GM19372 (cell line): Measurements from ENCODE around the gene MBP.
"Not testable (repeated sequence)": the region's sequence is repeated elsewhere in the genome, so short reads cannot be mapped to it uniquely, and the experiment has no call there.

Experiments
- ATAC-seq: cut with Tn5 transposase; IDR thresholded peaks from one replicate; pipeline ENCODE4 v1.9.1; 2021; ENCODE audit warnings: mild to moderate bottlenecking, low read depth, moderate library complexity; ENCODE audit not compliant: unreplicated experiment

MBP gene

DNA sequence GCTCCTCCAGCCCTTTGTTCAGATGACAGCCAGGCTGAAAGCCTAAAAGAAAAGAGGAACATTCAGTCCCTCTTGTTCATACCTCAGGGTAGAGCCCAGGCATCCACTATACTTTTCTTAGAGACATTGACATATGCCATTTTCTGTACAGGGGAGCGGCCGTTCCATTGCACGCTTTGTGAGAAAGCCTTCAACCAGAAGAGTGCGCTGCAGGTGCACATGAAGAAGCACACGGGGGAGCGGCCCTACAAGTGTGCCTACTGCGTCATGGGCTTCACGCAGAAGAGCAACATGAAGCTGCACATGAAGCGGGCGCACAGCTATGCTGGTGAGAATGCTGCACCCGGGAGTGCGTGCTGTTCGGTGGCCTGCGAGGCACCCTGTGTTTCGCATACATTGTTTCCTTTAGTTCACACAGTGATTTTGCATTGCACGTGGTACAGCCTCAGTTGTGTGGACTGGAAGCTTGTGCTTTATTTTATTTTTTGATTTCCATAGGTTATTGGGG, 172.0 kb downstream of the MBP start:
- ATAC-seq, result no peak

DNA sequence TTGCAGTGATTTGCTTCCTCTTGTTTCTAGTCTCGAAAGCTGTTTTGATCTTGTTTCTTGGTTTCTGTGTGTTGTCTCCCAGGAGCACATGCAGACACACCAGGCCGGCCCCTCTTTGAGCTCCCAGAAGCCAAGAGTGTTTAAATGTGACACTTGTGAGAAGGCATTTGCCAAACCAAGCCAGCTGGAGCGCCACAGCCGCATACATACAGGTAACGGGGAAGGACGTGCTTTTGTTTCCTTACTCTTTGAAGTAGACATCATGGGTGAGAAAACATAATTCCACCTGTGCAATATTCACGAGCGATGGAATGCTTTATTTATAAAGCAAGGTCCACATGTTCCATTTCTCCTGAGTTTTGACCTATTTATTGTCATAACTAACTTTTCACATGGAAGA, 173.0 kb downstream of the MBP start:
- ATAC-seq, result no peak

DNA sequence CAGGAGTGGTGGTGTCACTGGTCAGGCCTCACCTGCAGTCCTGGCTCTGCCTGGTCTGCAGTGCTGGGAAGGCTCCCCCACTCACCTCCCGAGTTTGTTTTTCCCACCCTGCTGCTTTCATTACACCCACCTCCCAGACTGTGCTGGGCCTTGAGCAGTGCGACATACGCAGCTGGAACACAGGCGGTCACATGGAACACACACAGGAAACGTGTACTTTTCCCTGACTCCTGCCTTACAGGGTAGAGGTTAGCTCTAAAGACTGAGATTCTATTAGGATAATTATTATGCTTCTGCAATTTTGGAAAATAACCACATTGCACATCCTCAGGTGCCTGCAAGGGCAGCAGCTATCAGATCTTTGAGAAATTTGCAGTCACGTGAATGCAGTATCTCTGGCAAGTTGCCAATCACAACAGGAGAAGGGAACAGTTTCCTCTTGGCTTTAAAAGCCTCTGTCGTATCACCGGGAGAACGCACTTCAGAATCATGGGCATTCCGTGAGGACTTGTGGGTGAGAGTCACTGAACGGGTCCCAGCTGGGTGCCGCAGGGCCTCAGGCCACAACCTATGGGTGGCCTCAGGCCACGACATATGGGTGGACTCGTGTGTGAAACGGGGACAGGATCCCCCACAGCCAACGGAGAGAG, 173.8 kb downstream of the MBP start:
- no peak for ATAC-seq

DNA sequence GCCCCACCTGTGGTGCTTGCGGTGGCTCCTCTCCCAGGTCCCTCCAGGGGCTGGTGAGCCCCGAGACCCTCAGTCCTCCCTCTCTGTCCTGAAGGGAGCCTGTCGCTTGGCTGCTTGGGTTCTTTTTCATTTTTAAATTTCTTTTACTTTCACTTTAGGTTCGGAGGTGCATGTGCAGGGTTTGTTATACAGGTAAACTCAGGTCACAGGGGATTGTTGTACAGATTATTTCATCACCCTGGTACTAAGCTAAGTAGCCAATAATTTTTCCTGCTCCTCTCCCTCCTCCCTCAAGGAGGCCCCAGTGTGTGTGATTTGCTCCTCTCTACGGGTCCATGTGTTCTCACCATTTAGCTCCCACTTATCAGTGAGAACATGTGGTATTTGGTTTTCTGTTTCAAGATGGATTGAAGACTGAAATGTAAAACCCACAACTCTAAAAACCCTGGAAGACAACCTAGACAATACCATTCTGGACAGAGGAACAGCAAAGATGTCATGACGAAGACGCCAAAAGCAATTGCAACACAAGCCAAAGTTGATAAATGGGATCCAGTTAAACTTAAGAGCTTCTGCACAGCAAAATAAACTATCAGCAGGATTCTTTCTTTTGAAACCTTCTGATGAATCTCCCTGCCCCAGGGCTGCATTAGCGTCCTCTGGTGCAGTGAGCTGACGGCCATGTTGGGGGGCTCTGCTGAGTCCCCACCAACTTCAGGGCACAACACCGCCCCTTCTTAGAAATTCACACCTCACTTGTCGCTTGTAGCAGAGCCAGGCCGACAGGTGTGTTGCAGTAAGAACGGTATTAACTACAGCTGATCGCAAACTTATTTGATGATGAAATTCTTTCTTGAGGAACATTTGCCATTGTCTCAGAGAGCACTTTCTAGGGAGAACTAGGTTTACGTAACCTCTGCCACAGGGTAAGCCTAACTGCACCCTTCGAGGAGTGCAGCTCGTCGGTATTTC, 174.9 kb downstream of the MBP start:
- no peak for ATAC-seq

DNA sequence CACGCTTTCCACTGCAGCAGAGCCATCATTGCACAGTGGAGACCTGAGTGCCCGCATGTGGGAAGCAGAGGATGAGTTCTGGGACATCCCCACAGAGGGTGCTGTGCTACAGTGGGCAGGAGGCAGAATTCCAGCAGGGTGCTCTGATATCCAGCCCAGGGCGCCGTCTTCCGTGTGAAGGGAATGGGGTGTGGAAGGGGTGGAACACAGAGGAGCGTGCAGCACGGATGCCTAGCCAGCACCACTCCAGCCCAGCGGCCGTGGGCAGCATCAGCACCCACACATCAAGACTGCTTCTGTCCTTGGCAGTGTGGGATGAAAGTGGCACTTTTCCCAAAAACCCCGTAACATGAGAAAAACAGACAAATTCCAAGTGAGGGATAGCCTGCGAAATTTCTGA, 175.9 kb downstream of the MBP start:
- ATAC-seq, result no peak

DNA sequence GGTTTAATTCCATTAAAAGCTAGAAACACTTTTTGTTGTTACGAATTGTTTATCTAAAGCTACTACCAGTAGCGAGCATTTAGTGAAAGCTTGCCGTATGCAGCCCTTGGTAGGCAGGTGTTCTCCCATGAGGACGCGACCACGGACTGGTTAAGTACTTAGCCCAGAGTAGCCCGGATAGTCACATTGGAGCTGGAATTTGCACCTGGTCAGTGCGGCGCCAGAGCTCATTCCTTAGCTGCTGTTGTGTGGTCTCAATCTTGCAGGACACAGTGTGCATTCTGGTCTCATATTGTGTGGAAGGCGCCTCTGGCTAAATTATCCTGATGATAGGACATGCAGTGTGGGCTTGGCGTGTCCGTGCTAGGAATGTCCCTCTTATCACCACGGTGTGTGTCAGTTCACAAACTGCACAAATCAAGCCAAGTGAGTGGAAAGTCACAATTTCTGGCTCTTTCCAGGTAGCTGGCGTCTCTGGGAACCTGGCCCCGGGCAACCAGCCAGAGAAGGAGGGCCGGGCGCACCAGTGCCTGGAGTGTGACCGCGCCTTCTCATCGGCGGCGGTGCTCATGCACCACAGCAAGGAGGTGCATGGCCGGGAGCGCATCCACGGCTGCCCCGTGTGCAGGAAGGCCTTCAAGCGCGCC, 176.9 kb downstream of the MBP start:
- ATAC-seq, result no peak

DNA sequence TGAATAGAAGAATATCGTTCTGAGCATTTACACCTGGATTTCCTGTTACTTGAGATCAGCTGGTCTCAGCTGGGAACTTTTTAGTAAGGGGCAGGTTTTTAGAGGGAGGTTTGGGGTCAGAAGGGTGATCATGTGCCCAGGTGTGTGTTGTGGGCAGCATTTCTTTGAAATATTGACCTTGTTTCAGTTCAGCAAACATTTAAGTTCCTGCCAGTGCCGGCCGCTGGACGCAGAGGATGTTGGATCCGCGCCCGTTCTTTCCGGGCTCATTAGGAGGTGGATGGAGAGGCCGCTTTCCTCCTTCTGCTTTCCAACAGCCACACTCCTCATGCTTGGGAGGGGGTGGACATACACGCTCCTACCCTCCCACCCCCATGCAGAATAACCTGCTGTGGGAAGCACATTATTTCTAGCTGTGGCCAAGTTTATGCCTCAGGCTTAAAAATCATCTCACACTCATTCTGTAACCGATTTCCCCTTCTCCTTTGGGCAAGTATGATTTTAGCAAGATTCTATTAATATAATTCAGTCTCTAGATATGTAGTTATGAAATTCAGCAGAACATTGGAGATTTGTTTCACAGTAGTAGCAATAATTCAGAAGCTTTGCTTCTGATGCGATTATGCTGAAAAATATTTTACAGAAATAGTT, 178.9 kb downstream of the MBP start:
- ATAC-seq, result no peak

DNA sequence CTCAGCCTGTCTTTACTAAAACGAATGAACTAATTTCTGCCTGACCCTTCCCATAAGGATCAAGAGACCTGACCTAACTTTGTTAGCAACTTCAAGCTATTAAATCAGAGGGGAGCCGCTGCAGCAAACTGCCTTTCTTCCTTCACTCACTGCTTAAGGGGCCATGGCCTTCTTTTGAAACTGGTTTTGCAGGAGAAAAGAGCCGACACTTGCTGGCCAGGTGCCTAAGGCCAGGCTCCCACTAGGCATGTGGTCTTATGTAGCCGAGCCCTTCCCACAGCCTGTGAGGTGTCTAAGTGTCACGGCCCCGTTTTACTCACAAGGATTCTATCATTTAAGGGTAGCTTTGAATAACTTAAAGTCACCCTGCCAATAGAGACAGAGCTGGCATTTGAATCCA, 179.4 kb downstream of the MBP start:
- ATAC-seq, result no peak

DNA sequence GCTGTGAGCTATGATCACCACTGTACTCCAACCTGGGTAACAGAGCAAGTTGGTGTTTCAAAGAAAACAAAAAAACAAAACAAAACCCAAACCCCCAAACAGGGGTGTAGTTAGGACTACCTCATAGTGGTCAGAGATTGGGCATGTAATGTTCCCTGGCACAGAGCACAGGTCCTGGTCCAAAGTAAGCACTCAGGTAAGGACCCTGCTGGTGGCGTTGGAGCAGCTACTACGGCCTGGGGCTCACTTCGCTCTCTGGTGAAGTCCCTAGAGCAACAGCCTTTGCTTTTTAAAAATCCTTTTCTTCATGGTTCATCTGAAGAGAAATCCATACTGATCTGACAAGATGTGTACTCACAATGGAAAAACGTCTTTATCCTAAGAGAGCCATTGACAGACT, 179.8 kb downstream of the MBP start:
- ATAC-seq, result no peak

DNA sequence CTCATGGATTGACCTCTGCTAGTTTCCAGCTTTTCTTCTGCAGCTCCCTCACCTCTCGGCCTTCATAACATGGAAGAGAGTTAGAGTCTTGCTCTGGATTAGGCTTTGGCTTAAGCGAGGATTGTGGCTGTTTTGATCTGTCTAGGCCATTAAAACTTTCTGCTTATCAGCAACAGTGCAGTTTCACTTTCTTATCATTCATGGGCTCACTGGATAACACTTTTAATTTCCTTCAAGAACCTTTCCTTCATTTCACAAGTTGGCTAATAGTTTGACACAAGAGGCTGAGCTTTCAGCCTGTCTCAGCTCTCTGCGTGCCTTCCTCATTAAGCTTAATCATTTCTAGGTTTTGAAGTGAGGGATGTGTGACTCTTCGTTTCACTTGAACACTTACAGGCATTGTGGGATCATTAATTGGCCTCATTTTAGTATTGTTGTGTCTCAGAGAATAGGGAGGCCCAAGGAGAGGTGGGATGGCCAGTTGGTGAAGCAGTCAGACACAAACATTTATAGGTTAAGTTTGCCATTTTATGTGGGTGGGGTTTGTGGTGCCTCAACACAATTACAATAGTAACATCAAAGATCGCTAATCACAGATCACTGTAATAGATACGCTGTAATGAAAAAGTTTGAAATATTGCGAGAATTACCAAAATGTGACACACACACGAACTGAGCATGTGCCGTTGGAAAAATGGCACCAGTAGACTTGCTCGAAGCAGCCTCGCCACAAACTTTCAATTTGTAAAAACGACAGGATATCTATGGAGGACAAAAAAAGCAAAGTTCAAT, 180.9 kb downstream of the MBP start:
- ATAC-seq, result no peak

DNA sequence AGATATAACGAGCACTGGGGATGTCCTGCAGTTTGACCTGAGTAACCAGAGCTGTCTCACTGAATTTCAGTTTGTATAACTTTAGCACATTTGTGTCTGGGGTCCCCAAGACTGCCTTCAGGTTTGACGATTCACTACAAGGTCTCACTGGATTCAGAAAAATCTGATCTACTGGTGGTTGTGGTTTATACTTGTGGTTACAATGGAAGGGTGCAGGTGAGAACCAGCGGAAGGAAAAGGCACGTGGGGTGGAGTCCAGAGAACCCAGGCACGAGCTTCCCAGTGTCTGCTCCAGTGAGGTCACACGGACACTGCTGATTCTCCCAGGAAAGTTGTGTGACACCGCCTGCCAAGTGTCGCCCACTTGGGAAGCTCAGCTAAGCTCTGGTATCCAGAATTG, 184.2 kb downstream of the MBP start:
- ATAC-seq, result no peak

DNA sequence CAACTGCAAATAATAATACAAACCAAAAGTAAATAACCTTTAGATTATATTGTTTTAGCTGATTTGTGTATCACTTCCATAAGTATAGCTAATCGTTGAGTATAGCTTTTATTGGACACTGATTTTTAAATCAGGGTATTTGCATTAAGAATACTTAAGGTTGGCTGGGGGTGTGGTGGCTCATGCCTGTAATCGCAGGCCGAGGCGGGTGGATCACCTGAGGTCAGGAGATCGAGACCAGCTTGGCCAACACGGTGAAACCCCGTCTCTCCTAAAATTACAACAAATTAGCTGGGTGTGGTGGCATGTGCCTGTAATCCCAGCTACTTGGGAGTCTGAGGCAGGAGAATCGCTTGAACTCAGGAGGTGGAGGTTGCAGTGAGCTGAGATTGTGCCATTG, 188.2 kb downstream of the MBP start:
- ATAC-seq, result not testable (repeated sequence)

DNA sequence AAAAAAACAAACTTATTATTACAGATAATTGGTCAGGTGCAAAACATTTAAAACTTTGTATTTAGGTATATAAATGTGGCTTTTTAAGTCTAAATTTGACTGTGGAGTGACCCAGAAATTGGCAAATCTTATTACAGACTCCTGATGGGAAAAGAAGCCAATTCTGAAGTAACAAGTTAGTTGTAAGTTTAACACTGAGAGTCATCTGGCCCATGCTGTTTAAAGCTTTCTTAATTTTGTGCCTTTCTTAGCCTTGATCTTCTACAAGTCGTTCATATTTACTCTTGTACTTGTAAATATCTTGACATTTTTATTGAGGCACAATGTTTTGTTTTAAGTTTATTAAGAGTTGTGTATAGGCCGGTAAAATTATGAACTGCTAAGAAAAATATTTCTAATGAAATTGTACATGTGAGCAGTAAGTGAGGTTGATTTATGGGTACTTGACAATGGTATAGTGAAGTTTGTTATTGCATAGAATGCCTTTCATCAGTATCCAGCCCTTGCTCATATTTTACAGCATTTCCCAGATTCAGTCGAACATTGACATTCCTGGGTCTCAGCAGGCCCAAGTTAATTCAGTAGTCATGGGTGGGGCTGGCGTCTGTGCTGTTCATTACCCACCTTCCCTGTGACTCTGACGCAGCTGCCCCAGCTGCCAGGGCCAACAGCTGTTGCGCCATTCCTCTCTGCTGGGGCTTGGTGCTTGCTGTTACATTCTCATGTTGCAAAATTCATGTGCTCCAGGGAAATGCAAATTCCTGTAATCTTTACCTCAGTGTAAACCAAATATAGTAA, 188.8 kb downstream of the MBP start:
- ATAC-seq, result no peak

DNA sequence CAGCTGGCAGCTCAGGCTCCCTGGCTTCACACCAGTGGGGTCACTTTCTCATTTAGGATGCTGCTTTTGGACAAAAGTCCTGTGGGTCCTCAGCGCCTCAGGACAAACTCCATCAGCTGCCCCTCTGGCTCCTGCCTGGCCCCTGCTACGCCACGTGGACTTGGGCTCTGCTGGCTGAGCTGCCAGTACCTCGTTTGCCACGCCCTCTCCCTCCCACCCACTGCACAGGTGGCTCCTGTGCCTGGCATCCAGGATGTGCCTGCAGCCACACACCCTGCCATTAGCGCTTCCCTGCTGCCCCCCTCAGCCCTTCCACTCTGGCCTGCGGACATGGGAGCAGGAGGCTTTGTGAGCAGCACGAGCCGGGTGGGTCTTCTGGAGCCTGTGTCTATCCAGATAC, 191.3 kb downstream of the MBP start:
- no peak for ATAC-seq

DNA sequence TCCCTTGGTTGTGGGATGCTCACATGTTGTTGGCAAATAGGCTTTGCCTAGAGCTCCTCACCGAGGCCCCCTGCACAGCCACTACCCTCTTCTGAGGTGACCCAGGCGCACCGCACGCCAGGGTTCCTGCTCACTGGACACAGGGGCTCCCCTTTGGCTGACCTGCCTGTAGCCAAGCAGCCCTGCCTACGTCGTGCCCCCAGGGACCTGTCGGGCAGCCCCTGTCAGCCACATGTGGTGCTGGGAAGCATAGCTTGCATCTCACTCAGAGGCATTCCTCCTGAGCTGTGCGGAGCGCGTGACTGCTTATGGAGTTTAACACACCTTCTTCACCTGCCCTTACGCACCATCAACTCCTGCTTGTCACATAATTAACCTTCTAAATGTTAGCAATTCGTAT, 194.0 kb downstream of the MBP start:
- no peak for ATAC-seq

DNA sequence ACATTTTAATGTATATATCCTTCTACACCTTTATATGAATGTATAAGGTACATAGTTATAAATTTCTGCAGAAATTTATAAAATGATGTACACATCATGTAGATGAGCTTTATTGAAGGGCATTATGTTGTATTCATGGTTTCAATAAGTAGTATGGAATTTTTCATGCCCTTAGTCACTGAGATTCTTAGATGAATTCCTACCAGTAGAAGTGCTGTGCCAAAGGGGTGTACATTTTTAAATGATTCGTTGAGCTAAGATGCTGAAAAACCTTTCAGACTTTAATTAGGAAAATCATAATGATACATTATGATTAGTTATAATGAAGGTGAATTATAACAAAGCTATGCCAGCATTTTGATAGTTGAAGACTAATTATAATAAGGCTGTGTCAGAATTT, 195.0 kb downstream of the MBP start:
- no peak for ATAC-seq

DNA sequence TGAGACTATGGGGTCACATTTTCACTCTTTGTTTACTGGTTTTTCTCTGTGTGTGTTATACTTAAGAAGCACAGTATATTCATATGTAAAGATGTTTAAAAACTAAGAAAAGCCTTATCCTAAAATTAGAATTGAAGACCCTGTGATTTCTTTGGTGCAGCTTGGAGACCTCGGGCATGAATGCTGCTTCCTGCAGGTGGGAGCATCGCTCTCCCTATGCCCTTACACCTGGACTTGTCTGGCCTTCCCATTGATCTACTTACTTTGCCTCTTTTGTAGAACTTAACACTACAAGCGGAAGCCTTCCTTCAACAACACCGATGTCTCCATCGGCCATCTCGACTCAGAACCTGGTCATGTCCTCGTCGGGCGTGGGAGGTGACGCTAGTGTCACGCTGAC, 195.7 kb downstream of the MBP start:
- ATAC-seq, result no peak

DNA sequence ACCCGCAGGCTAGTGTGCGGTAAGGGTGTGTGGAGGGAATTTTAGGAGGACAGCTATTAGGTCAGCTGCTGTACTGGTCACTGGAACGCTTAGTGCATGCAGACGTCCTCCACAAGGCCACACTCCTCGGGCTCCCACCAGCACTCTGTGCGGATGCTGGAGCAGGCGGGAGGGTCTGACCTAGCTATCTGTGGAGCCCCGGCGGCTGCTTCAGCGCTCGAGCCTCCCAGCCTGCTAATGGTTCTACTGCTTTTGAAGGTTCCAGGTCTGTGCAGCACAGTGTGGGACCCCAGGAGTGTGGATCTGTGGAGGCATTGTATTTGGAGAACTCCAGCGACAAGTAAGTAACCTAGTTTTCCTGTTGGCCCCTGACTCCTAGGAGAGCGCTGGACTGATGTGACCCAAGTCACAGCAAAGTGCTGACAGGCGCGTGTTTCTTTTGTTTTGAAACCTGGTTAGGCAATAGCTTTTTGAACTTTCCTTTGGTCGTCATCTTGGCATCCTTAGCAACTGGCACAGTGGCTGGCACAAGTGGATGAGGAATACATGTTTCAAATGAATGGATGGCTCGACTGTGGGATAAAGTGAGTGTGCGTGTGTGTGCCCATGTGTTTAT, 196.8 kb downstream of the MBP start:
- ATAC-seq, result no peak
